ENCODE measurements around the gene PLEKHA3. TPM values are rescaled to one million over a fixed set of nuclear protein-coding genes. Genes with fewer than 3 reads are reported as not detected.
A peak's percentile ranks its signal among the peaks of the same experiment; 100 is the strongest.
"Not testable (repeated sequence)": the region's sequence is repeated elsewhere in the genome, so short reads cannot be mapped to it uniquely, and the experiment has no call there.

PLEKHA3 gene
- total RNA-seq, 1 donor from 2014 or later = 5.2 TPM

DNA sequence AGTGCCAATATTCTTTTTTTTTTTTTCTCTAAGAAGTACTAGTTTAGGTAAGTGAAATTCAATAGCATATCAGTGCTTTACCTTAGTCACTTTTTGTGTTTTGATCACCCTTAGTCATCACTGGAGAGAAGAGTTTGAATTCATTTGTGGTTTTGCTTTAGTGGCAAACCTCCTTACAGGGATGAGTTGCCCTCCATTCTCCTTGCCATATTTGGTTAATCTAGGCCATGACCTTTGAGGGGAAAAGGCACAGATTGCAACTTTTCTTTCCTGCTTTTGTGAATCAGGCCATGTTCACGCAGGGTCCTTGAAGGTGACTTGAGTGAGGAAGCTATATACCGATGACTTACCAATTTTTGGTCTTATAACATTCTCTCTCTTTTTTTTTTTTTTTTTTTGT, 34.4 kb downstream of the PLEKHA3 start:
- no peaks in the 10 kb centered on the region for H3K4me1 ChIP-seq (ENCODE audit: control insufficient read depth in 3 of 3, insufficient read depth in 3 of 3, low read length in 3 of 3)
- peaks cover 0 to 11% (median 6%) of the 10 kb centered on the region in 3 donors for H3K36me3 ChIP-seq (ENCODE audit: control insufficient read depth in 3 of 3, insufficient read depth in 3 of 3, low read length in 3 of 3)
- H3K9ac ChIP-seq (ENCODE audit: low read depth in 1 of 3, low read length in 3 of 3) = no peak overlapping the region
- no peaks in the 10 kb centered on the region for H3K27me3 ChIP-seq (ENCODE audit: control insufficient read depth in 3 of 3, insufficient read depth in 3 of 3, low read length in 3 of 3)
- no peaks in the 10 kb centered on the region for H3K9me3 ChIP-seq (ENCODE audit: control insufficient read depth in 3 of 3, low read length in 3 of 3)
- H3K27ac ChIP-seq (ENCODE audit: low read depth, low read length) = no peak overlapping the region
- no peak overlapping the region for H3K4me3 ChIP-seq (ENCODE audit: low read length in 3 of 3)

DNA sequence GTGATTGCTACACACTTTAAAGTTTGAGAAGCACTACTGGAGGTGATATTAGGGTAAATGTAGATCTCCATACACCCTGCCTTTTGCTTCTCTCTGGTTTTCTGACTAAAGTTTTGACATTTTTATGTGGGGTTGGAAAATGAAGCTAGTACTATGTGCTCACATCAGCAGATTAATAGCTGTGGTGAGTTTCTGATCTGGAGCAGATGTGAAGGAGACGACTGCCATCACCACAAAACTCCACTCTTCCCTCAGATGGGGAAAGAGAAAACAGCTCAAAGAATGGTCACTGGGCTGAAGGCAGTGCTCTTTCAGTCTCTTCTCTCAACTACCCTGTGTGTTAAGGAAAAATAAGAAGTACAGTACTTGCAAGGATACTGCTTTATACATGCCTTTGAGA, 37.2 kb downstream of the PLEKHA3 start:
- Histone ChIP-seq H3K27ac (ENCODE audit: low read depth, low read length) (no peak overlapping the region), H3K4me3 (ENCODE audit: low read length in 3 of 3) (no peak overlapping the region), H3K9me3 (ENCODE audit: control insufficient read depth in 3 of 3, low read length in 3 of 3) (no peaks in the 10 kb centered on the region), H3K4me1 (ENCODE audit: control insufficient read depth in 3 of 3, insufficient read depth in 3 of 3, low read length in 3 of 3) (no peaks in the 10 kb centered on the region), H3K27me3 (ENCODE audit: control insufficient read depth in 3 of 3, insufficient read depth in 3 of 3, low read length in 3 of 3) (no peaks in the 10 kb centered on the region), H3K36me3 (ENCODE audit: control insufficient read depth in 3 of 3, insufficient read depth in 3 of 3, low read length in 3 of 3) (peaks cover 0 to 6% (median 6%) of the 10 kb centered on the region in 3 donors), H3K9ac (ENCODE audit: low read depth in 1 of 3, low read length in 3 of 3) (no peak overlapping the region)

DNA sequence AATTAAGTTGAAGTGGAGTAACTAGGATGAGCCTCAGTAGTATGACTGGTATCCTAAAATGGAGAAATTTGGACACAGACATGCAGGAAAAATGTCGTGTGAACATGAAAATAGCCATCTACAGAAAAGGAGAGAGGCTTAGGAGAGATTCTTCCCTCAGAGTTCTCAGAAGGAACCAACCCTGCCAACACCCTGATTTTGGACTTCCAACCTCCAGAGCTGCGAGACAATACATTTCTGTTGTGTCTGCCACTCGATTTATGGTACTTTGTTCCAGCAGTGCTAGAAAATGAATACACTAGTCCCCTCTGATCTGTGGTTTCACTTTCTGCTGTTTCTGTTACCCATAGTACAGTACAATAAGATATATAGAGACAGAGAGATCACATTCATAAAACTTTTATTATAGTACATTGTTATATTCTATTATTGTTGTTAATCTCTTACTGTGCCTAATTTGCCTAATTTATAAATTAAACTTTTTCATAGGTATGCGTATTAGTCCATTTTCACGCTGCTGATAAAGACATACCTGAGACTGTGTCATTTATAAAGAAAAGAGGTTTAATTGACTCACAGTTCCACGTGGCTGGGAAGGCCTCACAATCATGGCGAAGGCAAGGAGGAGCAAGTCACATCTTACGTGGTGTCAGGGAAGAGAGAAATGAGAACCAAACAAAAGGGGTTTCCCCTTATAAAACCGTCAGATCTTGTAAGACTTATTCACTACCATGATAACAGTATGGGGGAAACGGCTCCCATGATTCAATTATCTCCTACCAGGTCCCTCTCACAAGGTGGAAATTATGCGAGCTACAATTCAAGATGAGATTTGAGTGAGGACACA, 41.3 kb downstream of the PLEKHA3 start:
- Histone ChIP-seq H3K27me3 (ENCODE audit: control insufficient read depth in 3 of 3, insufficient read depth in 3 of 3, low read length in 3 of 3) (no peaks in the 10 kb centered on the region), H3K36me3 (ENCODE audit: control insufficient read depth in 3 of 3, insufficient read depth in 3 of 3, low read length in 3 of 3) (peaks cover 6 to 15% (median 9%) of the 10 kb centered on the region in 3 donors), H3K4me3 (ENCODE audit: low read length in 3 of 3) (no peak overlapping the region), H3K9me3 (ENCODE audit: control insufficient read depth in 3 of 3, low read length in 3 of 3) (no peaks in the 10 kb centered on the region), H3K4me1 (ENCODE audit: control insufficient read depth in 3 of 3, insufficient read depth in 3 of 3, low read length in 3 of 3) (no peaks in the 10 kb centered on the region), H3K27ac (ENCODE audit: low read depth, low read length) (no peak overlapping the region), H3K9ac (ENCODE audit: low read depth in 1 of 3, low read length in 3 of 3) (no peak overlapping the region)

DNA sequence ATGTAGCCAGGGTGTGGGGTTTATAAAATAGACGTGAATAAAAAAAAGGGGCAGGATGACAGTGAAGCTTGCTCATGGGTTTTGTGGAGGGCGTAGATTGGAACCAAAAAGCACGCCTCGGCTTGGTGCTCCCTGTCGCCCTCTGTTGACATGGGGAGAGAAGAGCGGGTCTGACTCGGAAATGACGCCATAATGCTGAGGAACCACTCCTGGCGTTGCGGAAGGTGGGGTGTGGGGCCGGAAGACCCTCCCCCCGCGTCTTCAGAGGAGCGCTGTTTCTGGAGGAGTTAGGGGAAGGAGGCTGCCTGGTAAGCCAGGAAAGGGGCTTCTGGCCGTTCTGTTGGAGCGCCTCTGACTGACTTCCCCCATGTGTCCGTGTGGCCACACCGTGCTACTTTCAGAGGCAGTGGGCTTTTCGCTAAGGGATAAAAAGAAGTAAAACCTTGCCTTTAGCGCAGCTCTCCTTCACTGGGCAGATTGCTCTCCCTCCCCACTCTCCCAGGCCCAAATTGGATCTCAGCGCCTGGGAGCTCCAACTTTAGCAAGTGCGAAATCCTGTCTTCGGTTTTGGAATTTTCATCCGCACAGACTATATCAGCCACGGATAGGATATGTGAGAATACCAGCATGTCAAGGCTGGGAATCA, 42.8 kb downstream of the PLEKHA3 start:
- Histone ChIP-seq H3K27ac (ENCODE audit: low read depth, low read length) (peak overlapping the region; percentile 49), H3K9ac (ENCODE audit: low read depth in 1 of 3, low read length in 3 of 3) (peak overlapping the region; percentile 46 to 77 (median 75)), H3K4me1 (ENCODE audit: control insufficient read depth in 3 of 3, insufficient read depth in 3 of 3, low read length in 3 of 3) (no peaks in the 10 kb centered on the region), H3K9me3 (ENCODE audit: control insufficient read depth in 3 of 3, low read length in 3 of 3) (no peaks in the 10 kb centered on the region), H3K27me3 (ENCODE audit: control insufficient read depth in 3 of 3, insufficient read depth in 3 of 3, low read length in 3 of 3) (no peaks in the 10 kb centered on the region), H3K4me3 (ENCODE audit: low read length in 3 of 3) (peak overlapping the region; percentile 59 to 83 (median 67)), H3K36me3 (ENCODE audit: control insufficient read depth in 3 of 3, insufficient read depth in 3 of 3, low read length in 3 of 3) (peaks cover 20 to 30% (median 24%) of the 10 kb centered on the region in 3 donors)

DNA sequence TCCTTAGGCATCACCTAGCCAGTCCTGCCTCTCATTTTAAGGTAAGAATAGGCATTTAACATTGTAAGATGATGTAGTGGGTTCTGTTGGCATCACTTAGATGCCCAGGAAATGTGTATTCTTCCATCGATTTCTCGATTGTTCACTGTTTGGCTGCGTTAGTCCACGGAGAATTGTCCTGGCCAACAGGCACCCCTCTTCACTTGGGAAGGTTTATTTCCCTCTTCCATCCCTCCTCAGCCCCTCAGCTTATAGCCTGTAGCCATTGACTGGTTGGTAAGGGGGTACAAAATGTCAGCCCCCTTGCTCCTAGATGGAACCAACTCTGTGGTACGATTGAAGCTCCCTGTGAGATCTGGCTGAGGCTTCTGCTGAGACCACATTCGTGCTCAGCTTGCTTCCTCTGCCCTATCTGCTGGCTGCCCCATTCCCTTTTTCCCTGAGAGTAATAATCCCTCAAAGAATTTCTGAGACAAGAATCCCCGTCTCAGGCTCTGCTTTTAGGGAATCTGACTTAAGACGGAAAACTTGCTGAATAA, 43.4 kb downstream of the PLEKHA3 start:
- Histone ChIP-seq H3K4me1 (ENCODE audit: control insufficient read depth in 3 of 3, insufficient read depth in 3 of 3, low read length in 3 of 3) (peaks cover 0 to 2% (median 0%) of the 10 kb centered on the region in 3 donors), H3K9ac (ENCODE audit: low read depth in 1 of 3, low read length in 3 of 3) (peak overlapping the region; percentile 46 to 77 (median 75)), H3K27me3 (ENCODE audit: control insufficient read depth in 3 of 3, insufficient read depth in 3 of 3, low read length in 3 of 3) (no peaks in the 10 kb centered on the region), H3K27ac (ENCODE audit: low read depth, low read length) (peak overlapping the region; percentile 49), H3K9me3 (ENCODE audit: control insufficient read depth in 3 of 3, low read length in 3 of 3) (no peaks in the 10 kb centered on the region), H3K36me3 (ENCODE audit: control insufficient read depth in 3 of 3, insufficient read depth in 3 of 3, low read length in 3 of 3) (peaks cover 26 to 31% (median 27%) of the 10 kb centered on the region in 3 donors), H3K4me3 (ENCODE audit: low read length in 3 of 3) (peak overlapping the region; percentile 59 to 83 (median 67))

DNA sequence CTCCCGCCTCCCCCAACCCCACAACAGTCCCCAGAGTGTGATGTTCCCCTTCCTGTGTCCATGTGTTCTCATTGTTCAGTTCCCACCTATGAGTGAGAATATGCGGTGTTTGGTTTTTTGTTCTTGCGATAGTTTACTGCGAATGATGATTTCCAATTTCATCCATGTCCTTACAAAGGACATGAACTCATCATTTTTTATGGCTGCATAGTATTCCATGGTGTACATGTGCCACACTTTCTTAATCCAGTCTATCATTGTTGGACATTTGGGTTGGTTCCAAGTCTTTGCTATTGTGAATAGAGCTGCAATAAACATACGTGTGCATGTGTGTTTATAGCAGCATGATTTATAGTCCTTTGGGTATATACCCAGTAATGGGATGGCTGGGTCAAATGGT, 44.8 kb downstream of the PLEKHA3 start:
- H3K4me1 ChIP-seq (ENCODE audit: control insufficient read depth in 3 of 3, insufficient read depth in 3 of 3, low read length in 3 of 3); H3K9ac ChIP-seq (ENCODE audit: low read depth in 1 of 3, low read length in 3 of 3); H3K9me3 ChIP-seq (ENCODE audit: control insufficient read depth in 3 of 3, low read length in 3 of 3); H3K27me3 ChIP-seq (ENCODE audit: control insufficient read depth in 3 of 3, insufficient read depth in 3 of 3, low read length in 3 of 3); H3K27ac ChIP-seq (ENCODE audit: low read depth, low read length); H3K4me3 ChIP-seq (ENCODE audit: low read length in 3 of 3): not testable (repeated sequence)
- H3K36me3 ChIP-seq (ENCODE audit: control insufficient read depth in 3 of 3, insufficient read depth in 3 of 3, low read length in 3 of 3) = peaks cover 32 to 43% (median 41%) of the 10 kb centered on the region in 3 donors

DNA sequence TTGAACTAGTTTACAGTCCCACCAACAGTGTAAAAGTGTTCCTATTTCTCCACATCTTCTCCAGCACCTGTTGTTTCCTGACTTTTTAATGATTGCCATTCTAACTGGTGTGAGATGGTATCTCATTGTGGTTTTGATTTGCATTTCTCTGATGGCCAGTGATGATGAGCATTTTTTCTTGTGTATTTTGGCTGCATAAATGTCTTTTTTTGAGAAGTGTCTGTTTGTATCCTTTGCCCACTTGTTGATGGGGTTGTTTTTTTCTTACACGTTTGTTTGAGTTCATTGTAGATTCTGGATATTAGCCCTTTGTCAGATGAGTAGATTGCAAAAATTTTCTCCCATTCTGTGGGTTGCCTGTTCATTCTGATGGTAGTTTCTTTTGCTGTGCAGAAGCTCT, 45.2 kb downstream of the PLEKHA3 start:
- not testable (repeated sequence) for H3K9ac ChIP-seq (ENCODE audit: low read depth in 1 of 3, low read length in 3 of 3); H3K27me3 ChIP-seq (ENCODE audit: control insufficient read depth in 3 of 3, insufficient read depth in 3 of 3, low read length in 3 of 3); H3K4me3 ChIP-seq (ENCODE audit: low read length in 3 of 3); H3K4me1 ChIP-seq (ENCODE audit: control insufficient read depth in 3 of 3, insufficient read depth in 3 of 3, low read length in 3 of 3); H3K27ac ChIP-seq (ENCODE audit: low read depth, low read length); H3K9me3 ChIP-seq (ENCODE audit: control insufficient read depth in 3 of 3, low read length in 3 of 3)
- peaks cover 37 to 47% (median 45%) of the 10 kb centered on the region in 3 donors for H3K36me3 ChIP-seq (ENCODE audit: control insufficient read depth in 3 of 3, insufficient read depth in 3 of 3, low read length in 3 of 3)

DNA sequence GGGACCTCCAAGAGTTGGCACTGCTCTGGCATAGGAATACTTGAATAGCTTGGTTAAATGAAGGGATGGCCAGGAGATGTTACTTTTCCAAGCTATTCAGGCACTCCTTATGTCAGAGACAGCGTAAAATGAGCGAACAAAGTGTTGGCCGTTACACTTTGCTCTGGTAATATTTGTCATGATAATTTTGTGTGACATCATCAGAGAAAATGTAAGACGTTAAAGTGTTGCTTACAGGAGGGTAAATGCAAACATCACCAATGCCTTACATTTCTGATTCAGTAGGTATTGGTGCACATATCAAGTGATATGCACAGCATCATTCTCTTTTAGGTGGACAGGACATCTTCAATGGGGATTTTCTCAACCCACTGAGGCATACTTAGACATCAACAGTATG, 46.0 kb downstream of the PLEKHA3 start:
- peaks cover 45 to 55% (median 53%) of the 10 kb centered on the region in 3 donors for H3K36me3 ChIP-seq (ENCODE audit: control insufficient read depth in 3 of 3, insufficient read depth in 3 of 3, low read length in 3 of 3)
- H3K9me3 ChIP-seq (ENCODE audit: control insufficient read depth in 3 of 3, low read length in 3 of 3) = no peaks in the 10 kb centered on the region
- no peaks in the 10 kb centered on the region for H3K27me3 ChIP-seq (ENCODE audit: control insufficient read depth in 3 of 3, insufficient read depth in 3 of 3, low read length in 3 of 3)
- peaks cover 0 to 11% (median 0%) of the 10 kb centered on the region in 3 donors for H3K4me1 ChIP-seq (ENCODE audit: control insufficient read depth in 3 of 3, insufficient read depth in 3 of 3, low read length in 3 of 3)
- H3K9ac ChIP-seq (ENCODE audit: low read depth in 1 of 3, low read length in 3 of 3) = no peak overlapping the region
- H3K4me3 ChIP-seq (ENCODE audit: low read length in 3 of 3) = no peak overlapping the region
- no peak overlapping the region for H3K27ac ChIP-seq (ENCODE audit: low read depth, low read length)

DNA sequence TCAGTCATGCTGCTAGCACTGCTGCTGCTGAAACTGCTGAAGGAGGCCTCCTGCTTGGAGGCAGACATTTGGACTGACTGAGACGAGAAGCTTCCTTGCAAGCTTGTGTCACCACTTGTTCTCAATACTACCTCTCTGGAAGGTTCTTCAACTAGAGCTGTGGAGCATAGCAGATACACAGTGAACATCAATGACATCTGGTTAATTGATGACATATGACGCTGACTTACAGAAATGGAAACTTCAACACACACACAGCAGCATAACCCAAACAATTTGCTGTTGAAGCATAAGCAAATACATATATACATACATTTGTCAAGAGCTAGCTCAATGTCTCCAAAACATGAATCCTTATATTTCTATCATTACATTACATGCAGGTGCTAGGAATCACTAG, 47.3 kb downstream of the PLEKHA3 start:
- Histone ChIP-seq H3K4me1 (ENCODE audit: control insufficient read depth in 3 of 3, insufficient read depth in 3 of 3, low read length in 3 of 3) (peaks cover 0 to 14% (median 0%) of the 10 kb centered on the region in 3 donors), H3K9ac (ENCODE audit: low read depth in 1 of 3, low read length in 3 of 3) (no peak overlapping the region), H3K36me3 (ENCODE audit: control insufficient read depth in 3 of 3, insufficient read depth in 3 of 3, low read length in 3 of 3) (peaks cover 58 to 68% (median 67%) of the 10 kb centered on the region in 3 donors), H3K27me3 (ENCODE audit: control insufficient read depth in 3 of 3, insufficient read depth in 3 of 3, low read length in 3 of 3) (no peaks in the 10 kb centered on the region), H3K4me3 (ENCODE audit: low read length in 3 of 3) (no peak overlapping the region), H3K9me3 (ENCODE audit: control insufficient read depth in 3 of 3, low read length in 3 of 3) (no peaks in the 10 kb centered on the region), H3K27ac (ENCODE audit: low read depth, low read length) (no peak overlapping the region)

DNA sequence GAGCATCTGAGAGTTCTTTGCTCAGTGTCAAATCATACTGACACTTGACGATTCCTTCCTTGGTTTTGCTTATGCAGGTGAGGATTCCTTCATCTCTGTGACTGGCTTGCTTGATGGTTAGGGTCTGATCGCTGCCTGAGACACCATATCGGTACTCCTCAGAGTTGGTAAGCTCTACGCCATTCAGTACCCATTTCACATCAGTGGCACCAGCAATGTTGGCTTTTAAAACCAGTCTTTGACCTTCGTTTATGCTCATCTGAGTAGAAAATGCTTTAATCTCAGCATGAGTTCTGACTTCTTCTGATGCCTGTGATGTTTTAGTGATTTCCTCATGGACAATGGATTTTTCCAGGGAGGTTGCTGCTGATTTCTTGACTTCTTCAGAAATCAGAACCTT, 48.4 kb downstream of the PLEKHA3 start:
- no peak overlapping the region for H3K4me3 ChIP-seq (ENCODE audit: low read length in 3 of 3)
- peaks cover 0 to 14% (median 0%) of the 10 kb centered on the region in 3 donors for H3K4me1 ChIP-seq (ENCODE audit: control insufficient read depth in 3 of 3, insufficient read depth in 3 of 3, low read length in 3 of 3)
- no peak overlapping the region for H3K27ac ChIP-seq (ENCODE audit: low read depth, low read length)
- no peaks in the 10 kb centered on the region for H3K9me3 ChIP-seq (ENCODE audit: control insufficient read depth in 3 of 3, low read length in 3 of 3)
- H3K9ac ChIP-seq (ENCODE audit: low read depth in 1 of 3, low read length in 3 of 3) = no peak overlapping the region
- H3K36me3 ChIP-seq (ENCODE audit: control insufficient read depth in 3 of 3, insufficient read depth in 3 of 3, low read length in 3 of 3) = peaks cover 68 to 78% (median 77%) of the 10 kb centered on the region in 3 donors
- no peaks in the 10 kb centered on the region for H3K27me3 ChIP-seq (ENCODE audit: control insufficient read depth in 3 of 3, insufficient read depth in 3 of 3, low read length in 3 of 3)

Measured in skeletal muscle tissue (tissue), 4 donors.